Measurements from ENCODE around the gene CPLX1. TPM values are rescaled to one million over a fixed set of nuclear protein-coding genes. Genes with fewer than 3 reads are reported as not detected.

The CPLX1 gene
- total and polyA plus RNA-seq, 2 donors (not counting 1 experiment from before 2014, with no cell fraction given): 0.03 to 0.66 TPM

DNA sequence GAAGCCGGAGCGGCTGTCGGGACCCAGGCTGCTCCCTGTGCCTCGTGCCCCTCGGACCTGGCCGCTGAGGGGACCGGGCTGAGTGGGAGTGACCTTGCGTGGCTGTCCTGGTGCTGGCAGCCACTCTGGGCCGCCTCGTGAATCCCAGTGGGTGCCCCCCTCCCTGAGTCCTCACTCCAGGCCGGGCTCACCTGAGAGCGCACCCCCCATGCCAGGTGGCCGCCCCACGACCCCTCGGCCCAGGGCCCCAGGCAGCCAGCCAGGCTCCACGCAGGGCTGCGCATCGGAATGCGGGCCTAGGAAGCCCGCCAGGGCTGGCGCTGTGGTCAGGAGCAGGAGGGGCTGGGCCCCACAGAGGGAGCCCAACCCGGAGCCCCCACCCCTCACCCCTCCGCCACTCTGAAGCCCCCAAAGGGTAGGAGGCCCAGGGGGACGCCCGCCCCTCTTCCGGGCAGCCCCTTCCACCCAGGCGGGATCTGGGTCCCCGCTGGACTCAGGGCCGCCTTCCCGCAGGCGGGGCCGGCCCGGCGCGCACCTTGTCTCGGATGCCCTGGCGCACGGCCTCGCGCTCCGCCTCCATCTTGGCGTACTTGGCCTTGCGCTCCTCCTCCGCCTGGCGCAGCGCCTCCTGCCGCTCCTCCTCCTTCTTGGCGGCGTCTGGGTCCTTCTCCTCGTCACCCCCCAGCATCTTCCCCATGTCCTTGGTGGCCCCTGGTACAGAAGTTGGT, 33.9 kb downstream of the CPLX1 start:
- no peaks in the 10 kb centered on the region for H3K9me3 ChIP-seq (ENCODE audit: control insufficient read depth, insufficient read depth, low read depth, low read length)
- no peaks in the 10 kb centered on the region for H3K36me3 ChIP-seq (ENCODE audit: control insufficient read depth, insufficient read depth, low read length)
- H3K4me3 ChIP-seq (replicated peaks in 1 of 4; ENCODE audit: control extremely low read depth in 1 of 4, insufficient read depth in 1 of 4, low read depth in 3 of 4, low read length in 4 of 4): no peak overlapping the region
- peak in 1 of 2 donors; percentile 25 for DNase-seq (ENCODE audit: low read depth in 2 of 2)
- H3K9ac ChIP-seq (ENCODE audit: insufficient read depth, low read length): no peak overlapping the region
- H4K20me1 ChIP-seq (ENCODE audit: control insufficient read depth, extremely low read depth, insufficient read depth, low read length): no peaks in the 10 kb centered on the region
- peak; percentile 52 for TF ChIP-seq EZH2 (IDR thresholded peaks at IDR 0.05; ENCODE audit: low read length, missing control alignments)
- TF ChIP-seq, protein P1, sequence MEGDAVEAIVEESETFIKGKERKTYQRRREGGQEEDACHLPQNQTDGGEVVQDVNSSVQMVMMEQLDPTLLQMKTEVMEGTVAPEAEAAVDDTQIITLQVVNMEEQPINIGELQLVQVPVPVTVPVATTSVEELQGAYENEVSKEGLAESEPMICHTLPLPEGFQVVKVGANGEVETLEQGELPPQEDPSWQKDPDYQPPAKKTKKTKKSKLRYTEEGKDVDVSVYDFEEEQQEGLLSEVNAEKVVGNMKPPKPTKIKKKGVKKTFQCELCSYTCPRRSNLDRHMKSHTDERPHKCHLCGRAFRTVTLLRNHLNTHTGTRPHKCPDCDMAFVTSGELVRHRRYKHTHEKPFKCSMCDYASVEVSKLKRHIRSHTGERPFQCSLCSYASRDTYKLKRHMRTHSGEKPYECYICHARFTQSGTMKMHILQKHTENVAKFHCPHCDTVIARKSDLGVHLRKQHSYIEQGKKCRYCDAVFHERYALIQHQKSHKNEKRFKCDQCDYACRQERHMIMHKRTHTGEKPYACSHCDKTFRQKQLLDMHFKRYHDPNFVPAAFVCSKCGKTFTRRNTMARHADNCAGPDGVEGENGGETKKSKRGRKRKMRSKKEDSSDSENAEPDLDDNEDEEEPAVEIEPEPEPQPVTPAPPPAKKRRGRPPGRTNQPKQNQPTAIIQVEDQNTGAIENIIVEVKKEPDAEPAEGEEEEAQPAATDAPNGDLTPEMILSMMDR (conservative IDR thresholded peaks at IDR 0.05 in 1 of 2, IDR thresholded peaks at IDR 0.05 in 1 of 2; ENCODE audit: low read depth in 1 of 2, low read length in 2 of 2): no peak
- H2AFZ ChIP-seq (ENCODE audit: low read length): no peak overlapping the region
- H3K27ac ChIP-seq (ENCODE audit: insufficient read depth, low read length): no peak overlapping the region
- H3K79me2 ChIP-seq (ENCODE audit: control insufficient read depth, insufficient read depth, low read length): no peaks in the 10 kb centered on the region
- H3K4me1 ChIP-seq (ENCODE audit: control insufficient read depth, extremely low read depth, insufficient read depth, low read length): no peaks in the 10 kb centered on the region
- peak overlapping the region; percentile 13 for H3K4me2 ChIP-seq (ENCODE audit: extremely low read depth, insufficient read depth, low read length)
- peaks cover 40% of the 10 kb centered on the region for H3K27me3 ChIP-seq (ENCODE audit: control insufficient read depth, insufficient read depth, low read length)

DNA sequence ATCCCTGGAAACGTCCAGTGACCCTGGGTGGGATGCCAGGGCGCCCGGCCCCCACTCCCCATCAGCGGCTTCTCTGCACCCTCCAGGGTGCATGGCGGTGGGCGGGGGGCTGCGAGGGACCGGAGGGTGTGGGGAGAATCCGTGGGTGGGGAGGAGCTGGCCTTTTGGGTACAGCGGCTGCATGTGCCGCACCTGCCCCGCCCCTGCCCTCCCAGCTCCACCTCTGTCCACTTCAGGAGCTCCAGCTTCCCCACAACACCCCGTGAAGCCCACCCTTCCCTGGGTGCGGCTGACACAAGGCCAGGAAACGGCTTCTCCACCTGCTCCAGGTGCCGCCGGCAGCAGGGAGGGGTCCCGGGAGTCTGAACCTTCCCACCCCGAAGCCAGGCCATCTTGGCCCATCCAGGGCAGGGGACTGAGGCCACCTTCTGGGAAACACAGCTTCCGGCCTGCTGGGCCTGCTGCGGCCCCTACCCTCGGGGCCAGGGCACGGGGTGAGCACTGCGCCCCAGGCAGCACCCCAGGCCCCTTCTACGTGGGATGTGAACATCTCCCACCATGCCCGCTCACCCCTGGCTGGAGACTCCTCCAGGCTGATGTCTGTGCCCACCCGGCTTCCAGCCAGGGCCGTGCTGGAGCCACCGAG, 34.6 kb downstream of the CPLX1 start:
- DNase-seq (ENCODE audit: low read depth in 2 of 2): no peak
- TF ChIP-seq, protein P1 (conservative IDR thresholded peaks at IDR 0.05 in 1 of 2, IDR thresholded peaks at IDR 0.05 in 1 of 2; ENCODE audit: low read depth in 1 of 2, low read length in 2 of 2): no peak
- TF ChIP-seq EZH2 (IDR thresholded peaks at IDR 0.05; ENCODE audit: low read length, missing control alignments): no peak
- Histone ChIP-seq H3K4me1 (ENCODE audit: control insufficient read depth, extremely low read depth, insufficient read depth, low read length) (no peaks in the 10 kb centered on the region), H3K27ac (ENCODE audit: insufficient read depth, low read length) (no peak overlapping the region), H3K27me3 (ENCODE audit: control insufficient read depth, insufficient read depth, low read length) (peaks cover 40% of the 10 kb centered on the region), H3K79me2 (ENCODE audit: control insufficient read depth, insufficient read depth, low read length) (no peaks in the 10 kb centered on the region), H3K4me3 (replicated peaks in 1 of 4; ENCODE audit: control extremely low read depth in 1 of 4, insufficient read depth in 1 of 4, low read depth in 3 of 4, low read length in 4 of 4) (no peak overlapping the region), H3K36me3 (ENCODE audit: control insufficient read depth, insufficient read depth, low read length) (no peaks in the 10 kb centered on the region), H3K4me2 (ENCODE audit: extremely low read depth, insufficient read depth, low read length) (no peak overlapping the region), H2AFZ (ENCODE audit: low read length) (no peak overlapping the region), H4K20me1 (ENCODE audit: control insufficient read depth, extremely low read depth, insufficient read depth, low read length) (no peaks in the 10 kb centered on the region), H3K9me3 (ENCODE audit: control insufficient read depth, insufficient read depth, low read depth, low read length) (no peaks in the 10 kb centered on the region), H3K9ac (ENCODE audit: insufficient read depth, low read length) (no peak overlapping the region)

DNA sequence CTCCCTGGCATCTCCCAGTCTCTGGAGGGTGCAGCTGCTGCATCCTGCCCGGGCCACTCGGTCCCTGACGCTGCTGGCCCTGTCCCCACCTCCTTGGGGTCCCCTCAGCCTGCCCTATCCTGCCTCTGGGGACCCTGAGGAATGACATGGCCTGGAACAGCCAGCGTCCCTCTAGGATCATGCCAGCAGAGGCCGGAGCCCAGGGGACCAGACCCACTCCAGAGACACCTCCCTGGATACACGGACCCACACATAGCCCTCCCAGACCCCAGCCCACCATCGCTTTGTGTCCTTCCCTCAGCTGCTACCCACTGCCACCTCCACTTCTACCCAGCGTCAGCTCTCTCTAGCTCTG, 35.5 kb downstream of the CPLX1 start:
- Histone ChIP-seq H3K4me1 (ENCODE audit: control insufficient read depth, extremely low read depth, insufficient read depth, low read length) (no peaks in the 10 kb centered on the region), H3K36me3 (ENCODE audit: control insufficient read depth, insufficient read depth, low read length) (no peaks in the 10 kb centered on the region), H3K79me2 (ENCODE audit: control insufficient read depth, insufficient read depth, low read length) (no peaks in the 10 kb centered on the region), H3K4me2 (ENCODE audit: extremely low read depth, insufficient read depth, low read length) (no peak overlapping the region), H4K20me1 (ENCODE audit: control insufficient read depth, extremely low read depth, insufficient read depth, low read length) (no peaks in the 10 kb centered on the region), H3K27ac (ENCODE audit: insufficient read depth, low read length) (no peak overlapping the region), H3K9ac (ENCODE audit: insufficient read depth, low read length) (no peak overlapping the region), H2AFZ (ENCODE audit: low read length) (no peak overlapping the region), H3K27me3 (ENCODE audit: control insufficient read depth, insufficient read depth, low read length) (peaks cover 35% of the 10 kb centered on the region), H3K9me3 (ENCODE audit: control insufficient read depth, insufficient read depth, low read depth, low read length) (no peaks in the 10 kb centered on the region), H3K4me3 (replicated peaks in 1 of 4; ENCODE audit: control extremely low read depth in 1 of 4, insufficient read depth in 1 of 4, low read depth in 3 of 4, low read length in 4 of 4) (no peak overlapping the region)
- no peak for DNase-seq (ENCODE audit: low read depth in 2 of 2)
- TF ChIP-seq EZH2 (IDR thresholded peaks at IDR 0.05; ENCODE audit: low read length, missing control alignments): no peak
- TF ChIP-seq, protein P1 (conservative IDR thresholded peaks at IDR 0.05 in 1 of 2, IDR thresholded peaks at IDR 0.05 in 1 of 2; ENCODE audit: low read depth in 1 of 2, low read length in 2 of 2): no peak
